GM11168 (cell line): ENCODE data around the gene ZNF503.

Source experiments
- in situ Hi-C: fragments of 300-500 bp; cut with MboI; formaldehyde crosslinking; loops from one replicate; pipeline ENCODE4 v1.12.0; 2022; ENCODE audit warnings: low sequenced_read_pairs; ENCODE audit not compliant: unreplicated experiment

Gene ZNF503

DNA sequence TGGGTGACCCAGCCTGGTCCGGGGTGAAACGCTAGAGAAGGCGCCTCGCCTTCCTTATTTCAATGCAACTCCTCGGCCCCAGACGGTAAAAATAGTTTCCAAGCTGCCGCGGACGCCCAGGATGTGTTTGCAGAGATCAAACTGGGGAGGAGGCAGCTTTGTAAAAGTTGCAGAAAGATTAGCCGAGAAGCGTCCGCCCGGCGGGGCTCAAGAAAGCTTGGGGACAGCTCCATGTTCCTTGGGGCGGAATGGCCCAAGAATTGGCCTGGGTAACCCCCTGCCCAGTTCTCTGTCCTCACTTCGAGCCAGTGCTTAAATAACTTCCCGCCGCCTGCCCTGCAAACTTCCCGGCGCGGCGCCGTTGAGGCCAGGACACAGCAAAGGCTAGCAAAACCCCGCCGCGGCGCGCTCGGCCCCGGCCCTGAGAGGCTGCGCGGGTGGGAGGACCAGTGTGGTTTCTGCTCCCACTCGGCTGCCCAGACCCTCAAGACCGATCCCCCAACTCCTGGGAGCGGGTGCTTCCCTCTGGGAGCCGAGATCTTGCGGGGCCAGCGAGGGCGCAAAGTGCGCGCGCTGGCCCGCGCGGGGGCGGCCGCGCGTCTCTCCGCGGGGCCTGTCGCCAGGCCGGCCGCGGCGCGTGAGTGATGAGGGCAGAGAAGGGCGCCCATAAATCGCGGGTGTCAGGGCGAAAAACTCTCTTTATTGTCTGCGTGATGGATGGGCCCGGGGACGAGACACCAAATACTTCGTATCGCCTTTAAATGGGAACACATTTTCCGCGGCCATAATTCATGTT, 6.3 kb upstream of the ZNF503 start:
- in situ Hi-C loops: no loop called here

DNA sequence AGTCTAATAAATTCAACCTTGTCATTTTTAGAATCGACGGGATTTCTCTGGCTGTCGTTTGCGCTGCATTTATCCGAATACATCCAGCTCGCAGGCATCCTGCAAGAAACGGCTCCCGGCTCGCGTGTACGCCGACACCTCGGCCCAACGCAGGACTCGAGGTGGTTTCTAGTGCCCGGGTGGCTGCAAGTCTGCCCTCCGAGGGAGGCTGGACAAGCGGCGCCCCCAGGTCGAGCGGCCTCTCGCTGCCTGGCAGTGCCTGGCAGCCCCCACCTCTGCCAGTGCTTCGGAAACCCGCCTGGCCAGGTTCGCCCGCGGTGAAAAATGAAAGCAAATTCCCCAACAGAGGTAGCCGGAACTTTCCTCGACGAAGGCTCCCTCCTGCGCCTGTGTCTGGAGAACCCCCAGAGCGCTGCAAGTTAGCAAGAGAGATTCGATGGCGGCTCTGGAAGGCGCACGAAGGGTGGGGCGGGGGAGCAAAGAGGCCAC, 5.7 kb upstream of the ZNF503 start:
- in situ Hi-C loops: no loop called here

DNA sequence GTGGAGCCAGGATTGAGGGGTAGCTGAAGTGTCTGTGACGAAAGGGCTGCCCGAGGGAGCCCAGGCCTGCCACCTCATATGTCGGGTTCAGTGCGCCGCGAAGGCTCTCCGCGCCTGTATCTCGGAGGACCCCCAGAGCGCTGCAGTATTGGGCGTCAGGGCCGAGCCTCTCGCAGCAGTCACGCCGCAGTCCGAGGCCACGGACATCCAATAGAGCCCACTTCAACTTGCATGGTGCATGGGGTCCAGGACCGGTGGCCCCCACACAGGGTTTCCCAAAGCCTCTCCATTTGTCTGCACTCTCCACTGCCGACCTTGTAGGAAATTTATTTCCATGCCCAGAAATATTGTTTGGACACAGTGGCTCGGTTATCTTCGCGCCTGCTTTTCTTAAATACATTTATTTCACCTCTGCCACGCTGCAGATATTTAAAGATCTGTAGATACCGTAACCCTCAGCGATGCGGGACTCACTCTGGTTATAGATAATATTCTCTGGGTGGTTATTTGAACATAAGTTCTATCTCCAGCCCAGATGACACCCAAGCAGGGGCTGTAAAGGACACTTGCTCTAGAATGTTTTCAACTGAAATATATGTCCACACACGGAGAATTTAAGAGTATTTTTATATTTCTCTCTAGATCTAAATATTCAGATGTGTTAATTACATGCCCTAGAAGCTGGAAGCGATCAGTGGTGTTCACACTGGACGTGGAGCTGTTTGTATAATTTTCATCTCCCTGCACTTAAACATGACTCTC, 5.1 kb upstream of the ZNF503 start:
- in situ Hi-C loops: no loop called here

DNA sequence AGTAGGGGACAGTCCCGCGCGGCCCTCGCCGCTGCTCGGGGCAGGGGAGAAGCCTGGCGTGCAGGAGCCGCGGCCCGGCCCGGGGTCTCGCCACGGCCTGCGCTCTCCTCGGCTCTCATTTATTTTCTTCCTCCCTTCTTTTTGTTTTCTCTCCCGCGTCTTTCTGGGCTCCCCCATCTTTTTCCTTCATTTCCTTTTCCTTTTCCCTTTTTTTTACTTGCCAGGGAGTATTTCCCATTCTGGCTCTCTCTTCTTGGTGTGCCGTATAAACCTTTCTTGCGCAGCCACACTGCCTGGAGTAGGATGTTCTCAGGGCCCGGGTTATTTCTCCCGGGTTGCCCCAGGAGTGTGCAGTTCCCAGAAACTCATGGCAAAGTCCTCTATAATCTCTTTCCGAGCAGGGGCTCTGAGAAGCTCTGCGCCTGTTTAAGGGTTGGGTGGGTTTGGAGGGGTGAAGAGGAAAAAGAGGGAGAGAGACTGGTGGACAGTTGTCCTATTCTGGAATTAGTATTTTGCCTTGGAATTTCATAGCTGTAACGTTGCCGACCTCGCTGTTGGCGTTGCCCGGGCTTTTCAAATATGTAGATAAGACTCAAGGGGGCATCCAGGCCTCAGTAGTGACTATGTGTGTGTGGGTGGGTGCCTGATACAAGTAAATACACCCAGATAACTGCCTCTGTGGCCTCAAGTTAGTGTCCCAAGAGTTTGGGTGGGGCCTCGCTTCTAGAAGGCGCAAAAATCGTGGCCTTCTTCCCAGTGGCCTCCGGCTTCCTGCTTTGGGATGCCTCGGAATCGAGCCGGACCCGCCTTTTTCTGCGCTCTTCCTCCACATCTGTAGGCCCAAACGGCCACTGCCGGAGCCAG, 4.3 kb upstream of the ZNF503 start:
- in situ Hi-C loops: no loop called here

DNA sequence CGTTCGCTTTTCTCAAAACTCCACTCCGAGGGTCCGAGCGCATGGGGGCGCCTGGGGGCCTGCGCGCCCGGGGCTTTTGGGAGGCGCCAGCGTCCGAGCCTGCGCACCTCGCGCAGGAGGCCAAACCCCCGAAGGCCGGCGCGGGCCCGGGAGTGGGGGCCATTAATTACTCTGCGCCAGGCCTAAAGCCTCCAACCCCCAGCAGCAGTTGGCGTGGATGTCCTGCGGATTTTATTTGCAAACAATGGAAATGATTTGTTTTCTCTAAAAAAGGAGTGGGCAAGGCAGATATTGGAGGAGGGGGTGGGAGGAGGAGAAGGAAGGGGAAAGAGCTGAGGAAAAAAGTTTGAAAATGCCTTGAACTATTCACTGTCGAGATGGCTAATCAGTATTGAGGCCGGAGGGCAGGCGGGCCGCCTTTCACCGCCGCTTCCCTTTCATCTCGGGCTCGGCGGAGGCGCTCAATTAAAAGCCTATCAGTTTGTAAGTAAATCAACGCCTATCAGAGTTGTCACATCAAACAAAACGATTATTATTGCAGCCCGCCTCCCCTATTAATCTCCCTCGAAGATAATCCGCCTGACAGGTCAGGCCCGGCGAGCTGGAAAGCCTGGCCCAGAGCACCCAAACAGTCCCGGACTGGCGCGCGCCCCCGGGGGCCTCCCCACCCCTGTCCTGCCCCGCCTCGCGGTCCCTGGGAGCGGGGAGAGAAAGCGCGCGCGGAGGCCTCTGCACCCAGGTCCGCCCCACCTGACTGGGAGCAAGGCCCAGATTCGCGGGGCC, 3.4 kb upstream of the ZNF503 start:
- in situ Hi-C loops: no loop called here

GRCh38 chr10:75403939-75404814, 2.6 kb upstream of the ZNF503 start:
- in situ Hi-C loops: no loop called here

DNA sequence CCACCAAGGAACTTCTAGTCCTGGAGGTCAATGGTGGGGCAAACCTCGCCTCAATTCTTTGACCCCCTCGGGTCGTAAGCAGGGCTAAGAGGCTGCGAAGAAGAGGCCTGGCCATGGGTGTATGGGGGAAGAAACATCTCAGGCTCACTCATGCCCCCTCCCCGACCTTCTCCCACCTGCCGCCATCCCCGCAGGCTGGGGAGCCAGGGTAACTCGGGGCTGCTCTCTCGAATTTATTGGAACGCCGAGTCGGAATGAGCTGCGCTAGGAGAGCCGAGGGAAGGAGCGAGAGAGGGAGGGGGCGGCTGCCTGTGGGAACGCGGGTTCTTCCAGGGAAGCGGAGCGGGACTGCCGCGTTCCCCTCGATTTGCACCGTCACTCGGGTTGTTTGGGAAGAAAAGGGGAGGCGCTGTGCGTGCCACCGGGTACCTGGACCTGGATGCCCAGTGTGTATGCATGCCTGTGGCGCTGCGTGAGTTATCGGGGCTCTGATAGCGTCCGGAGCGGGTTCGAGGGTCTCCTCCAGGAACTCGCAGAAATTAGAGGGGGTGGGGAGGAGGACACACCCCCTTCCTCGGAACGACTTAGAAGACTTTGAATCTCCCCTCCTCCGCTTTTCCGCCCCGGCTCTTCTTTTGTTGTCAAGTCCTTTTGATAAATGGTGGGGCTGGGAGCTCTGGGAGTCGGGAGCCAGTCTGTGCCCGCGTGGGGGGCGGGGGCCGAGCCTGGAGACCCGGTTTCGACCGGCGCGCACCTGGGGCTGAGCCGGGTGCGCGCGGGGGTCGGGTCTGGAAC, 1.8 kb upstream of the ZNF503 start:
- in situ Hi-C loops: no loop called here

DNA sequence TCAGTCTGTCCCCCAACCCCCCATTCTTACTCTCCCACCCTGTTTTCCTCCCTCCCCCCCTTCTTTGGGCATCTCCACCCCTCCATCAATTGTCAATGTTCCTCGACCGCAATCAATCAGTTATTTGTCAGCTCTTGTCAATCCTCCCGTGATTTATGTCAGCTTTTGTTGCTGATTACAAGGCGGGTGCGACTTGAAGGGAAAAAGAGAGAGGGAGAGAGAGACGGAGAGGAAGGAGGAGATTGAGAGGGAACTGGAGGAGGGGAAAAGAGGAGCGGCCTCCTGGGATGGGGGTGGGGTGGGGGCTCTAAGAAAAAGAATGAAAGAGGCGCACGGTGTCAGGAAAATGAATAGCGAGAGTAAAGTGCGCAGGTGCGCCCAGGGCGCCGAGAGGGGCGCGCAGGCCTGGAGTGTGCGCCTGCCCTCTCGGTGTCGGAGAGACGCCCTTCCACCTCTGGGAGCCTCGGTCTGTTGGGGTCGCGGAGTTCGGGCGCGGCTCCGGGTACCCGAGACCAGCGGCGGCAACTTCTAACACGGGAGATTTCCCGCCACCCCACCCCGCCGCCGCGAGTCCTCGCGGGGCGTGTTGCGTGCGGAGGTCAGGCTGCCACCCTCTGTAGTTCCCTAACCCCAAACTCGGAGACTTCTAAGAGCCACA, 1.1 kb upstream of the ZNF503 start:
- in situ Hi-C loops: no loop called here

DNA sequence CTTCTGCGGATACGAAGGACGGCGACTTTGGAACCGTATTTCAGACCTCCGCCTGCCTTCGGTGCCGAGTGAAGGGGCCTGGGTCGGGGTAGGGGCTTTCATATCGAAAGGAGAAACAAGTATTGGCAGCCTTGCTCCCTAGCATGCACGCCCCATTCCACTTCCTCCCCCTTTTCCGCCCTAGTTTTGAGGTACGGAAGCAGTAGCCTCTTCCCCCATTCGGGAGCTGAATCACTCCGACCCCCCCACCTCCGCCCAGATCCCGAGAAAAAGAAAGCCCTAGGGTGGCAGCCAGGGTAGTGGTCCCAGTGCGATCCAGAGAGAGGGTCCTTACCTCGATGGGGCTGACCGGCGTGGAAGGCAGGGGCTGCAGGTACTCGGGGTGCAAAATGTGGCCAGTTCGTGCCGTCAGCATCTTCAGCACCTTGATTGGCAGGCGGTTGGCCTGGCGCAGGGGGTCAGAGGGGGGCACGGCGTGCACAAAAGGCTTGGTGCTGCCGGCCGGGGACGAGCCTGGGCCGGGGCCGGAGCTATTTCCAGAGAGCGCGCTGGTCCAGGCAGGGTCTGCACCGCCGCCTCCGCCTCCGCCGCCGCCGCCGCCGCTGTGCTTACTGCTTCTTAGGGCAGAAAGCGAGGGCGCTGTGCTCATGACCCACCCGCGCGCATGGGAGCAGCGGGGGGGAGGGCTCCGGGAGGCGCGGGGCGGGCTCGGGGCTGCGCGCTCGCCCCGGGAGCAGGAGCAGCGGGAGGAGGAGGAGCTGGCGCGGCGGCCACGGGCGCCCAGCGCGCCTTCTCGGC, 594 bp downstream of the ZNF503 start:
- in situ Hi-C loops: no loop called here

- in situ Hi-C loops: no loop called here
Observed at GRCh38 chr10:75400163-75400770, 1.3 kb downstream of the ZNF503 start.

GRCh38 chr10:75399461-75400162, 2.0 kb downstream of the ZNF503 start:
- in situ Hi-C loops: no loop called here

- in situ Hi-C loops: no loop called here
Observed at GRCh38 chr10:75398692-75399460, 2.7 kb downstream of the ZNF503 start.

DNA sequence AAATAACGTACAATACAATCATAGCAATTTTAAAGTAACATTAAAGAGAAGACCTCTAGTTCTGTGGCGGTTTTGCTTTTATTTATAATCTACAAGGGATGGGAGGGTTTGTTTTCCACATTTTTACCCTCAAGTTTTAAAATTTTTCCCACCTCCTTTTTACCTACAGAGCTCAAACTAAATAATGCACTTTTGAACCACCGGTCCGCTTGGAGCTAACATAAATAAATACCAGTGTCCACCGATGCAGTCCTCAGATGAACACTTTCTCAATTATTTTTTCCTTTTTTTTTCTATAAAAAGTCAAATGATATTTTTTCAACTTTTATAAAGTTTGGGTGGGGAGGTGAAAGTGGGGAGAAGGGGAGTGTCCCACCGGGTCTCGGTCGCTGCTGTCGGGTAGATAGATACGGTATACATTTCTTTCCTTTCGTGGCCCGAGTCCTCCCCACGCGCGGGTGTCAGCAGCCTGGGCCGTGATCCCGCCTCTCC, 3.3 kb downstream of the ZNF503 start:
- in situ Hi-C loops: no loop called here

DNA sequence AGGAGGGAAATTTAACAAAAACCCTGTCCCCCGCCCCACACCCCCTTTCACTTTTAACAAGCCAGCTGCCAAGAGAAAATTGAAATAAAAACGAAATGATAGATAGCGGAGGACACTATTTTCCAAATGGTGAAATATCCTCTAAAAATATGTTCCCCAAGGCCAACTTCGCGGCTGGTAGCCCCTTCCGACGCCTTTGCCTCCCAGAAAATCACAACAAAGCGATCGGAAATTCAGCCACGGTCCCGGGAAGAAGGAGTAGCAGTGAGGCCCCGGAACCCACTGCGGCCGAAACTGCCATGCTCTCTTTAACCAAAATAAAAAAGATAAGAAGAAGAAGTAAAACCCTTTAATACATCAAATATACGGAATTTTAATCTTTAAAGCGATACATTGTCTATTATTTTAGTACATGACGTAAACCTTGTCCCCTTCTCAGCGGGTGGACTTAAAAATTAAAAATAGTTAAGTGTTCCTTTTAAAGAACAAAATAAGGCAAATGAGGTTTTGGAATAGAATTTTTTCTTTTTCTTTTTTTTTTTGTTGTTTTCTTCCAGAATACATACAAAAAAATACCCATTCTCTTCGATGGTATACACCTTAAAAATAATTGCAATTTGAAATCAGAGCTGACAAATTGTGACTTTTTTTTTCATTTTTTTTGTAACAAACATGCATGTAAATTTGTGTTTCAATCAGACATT, 3.9 kb downstream of the ZNF503 start:
- in situ Hi-C loops: no loop called here
